Memory B cell (primary cell): ENCODE data around the gene METRNL.

Source experiments
- ATAC-seq: fragments of 150-1000 bp; cut with Tn5 transposase; 2 replicates; pipeline ENCODE4 v1.10.0; 2021; ENCODE audit warnings: low read depth, mild to moderate bottlenecking, moderate library complexity
- DNase-seq, 2 donors: peaks; one replicate each; pipeline ENCODE4 v3.0.0; 2022; ENCODE audit warnings: low spot score in 2 of 2
- H3K27ac Mint-ChIP-seq: one replicate; pipeline ENCODE4 v1.8.0; 2022; ENCODE audit warnings: mild to moderate bottlenecking, moderate library complexity, mixed read lengths
- H3K27me3 Mint-ChIP-seq: one replicate; pipeline ENCODE4 v1.8.0; 2022; ENCODE audit warnings: mixed read lengths
- H3K36me3 Mint-ChIP-seq: one replicate; pipeline ENCODE4 v1.8.0; 2022; ENCODE audit warnings: mild to moderate bottlenecking, mixed read lengths
- H3K4me1 Mint-ChIP-seq: one replicate; pipeline ENCODE4 v1.8.0; 2022; ENCODE audit warnings: mixed read lengths
- H3K4me3 Mint-ChIP-seq: one replicate; pipeline ENCODE4 v1.8.0; 2022; ENCODE audit warnings: mild to moderate bottlenecking, moderate library complexity, mixed read lengths
- H3K9me3 Mint-ChIP-seq: one replicate; pipeline ENCODE4 v1.8.0; 2022; ENCODE audit warnings: mixed read lengths

Gene METRNL

DNA sequence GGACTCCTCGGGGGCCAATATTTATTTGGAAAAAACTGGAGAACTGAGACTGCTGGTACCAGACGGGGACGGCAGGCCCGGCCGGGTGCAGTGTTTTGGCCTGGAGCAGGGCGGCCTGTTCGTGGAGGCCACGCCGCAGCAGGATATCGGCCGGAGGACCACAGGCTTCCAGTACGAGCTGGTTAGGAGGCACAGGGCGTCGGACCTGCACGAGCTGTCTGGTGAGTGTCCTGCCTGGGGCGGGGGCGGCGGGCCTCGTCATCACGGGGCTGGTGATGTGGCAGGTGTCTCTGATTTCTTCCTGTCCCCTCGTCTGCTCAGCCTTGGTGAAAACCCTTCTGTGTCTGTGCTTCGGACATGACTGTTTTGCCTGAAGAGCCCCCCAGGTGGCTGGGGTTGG lies 5.7 kb downstream of the METRNL start:
- Mint-ChIP-seq H3K27ac (no peak overlapping the region), H3K4me3 (no peak overlapping the region), H3K36me3 (peaks cover 2% of the 10 kb centered on the region), H3K9me3 (no peaks in the 10 kb centered on the region), H3K4me1 (peaks cover 21% of the 10 kb centered on the region), H3K27me3 (no peaks in the 10 kb centered on the region)
- ATAC-seq, result no peak
- no peak for DNase-seq

DNA sequence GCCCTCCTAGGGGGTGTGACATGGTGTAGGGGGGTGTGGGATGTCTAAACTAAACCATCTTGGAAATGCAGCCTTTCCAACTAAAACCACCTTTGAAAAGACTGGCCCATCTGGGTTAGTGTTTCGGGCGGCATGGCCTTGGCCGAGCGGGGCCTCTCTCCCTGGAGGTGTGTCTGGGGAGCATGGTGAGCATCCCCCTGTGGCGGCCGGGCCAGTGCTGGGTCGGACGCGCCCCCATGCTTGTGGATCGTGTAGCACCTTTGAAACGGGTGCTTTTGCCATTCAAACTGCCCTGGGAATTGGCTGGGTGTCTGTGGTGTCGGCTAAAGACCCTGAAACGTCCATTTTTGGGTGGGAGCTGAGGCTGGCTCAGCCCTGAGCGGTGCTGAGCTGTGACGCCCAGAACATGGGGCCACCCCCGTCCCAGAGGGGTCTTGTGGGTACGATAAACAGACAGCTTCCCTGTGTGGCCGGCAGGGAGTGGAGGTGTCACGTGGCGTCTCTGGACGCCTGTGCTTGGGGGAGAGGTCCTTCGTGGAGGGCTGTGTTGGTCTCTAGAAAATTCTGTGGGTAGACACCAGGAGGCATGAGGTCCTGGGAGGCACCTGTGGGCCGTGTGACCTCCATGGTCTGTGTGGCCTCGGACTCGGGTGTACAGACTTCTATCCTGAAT lies 6.3 kb downstream of the METRNL start:
- Mint-ChIP-seq H3K27me3 (no peaks in the 10 kb centered on the region), H3K4me1 (peaks cover 21% of the 10 kb centered on the region), H3K4me3 (no peak overlapping the region), H3K9me3 (no peaks in the 10 kb centered on the region), H3K27ac (no peak overlapping the region), H3K36me3 (peaks cover 2% of the 10 kb centered on the region)
- ATAC-seq, result no peak
- DNase-seq, result no peak

DNA sequence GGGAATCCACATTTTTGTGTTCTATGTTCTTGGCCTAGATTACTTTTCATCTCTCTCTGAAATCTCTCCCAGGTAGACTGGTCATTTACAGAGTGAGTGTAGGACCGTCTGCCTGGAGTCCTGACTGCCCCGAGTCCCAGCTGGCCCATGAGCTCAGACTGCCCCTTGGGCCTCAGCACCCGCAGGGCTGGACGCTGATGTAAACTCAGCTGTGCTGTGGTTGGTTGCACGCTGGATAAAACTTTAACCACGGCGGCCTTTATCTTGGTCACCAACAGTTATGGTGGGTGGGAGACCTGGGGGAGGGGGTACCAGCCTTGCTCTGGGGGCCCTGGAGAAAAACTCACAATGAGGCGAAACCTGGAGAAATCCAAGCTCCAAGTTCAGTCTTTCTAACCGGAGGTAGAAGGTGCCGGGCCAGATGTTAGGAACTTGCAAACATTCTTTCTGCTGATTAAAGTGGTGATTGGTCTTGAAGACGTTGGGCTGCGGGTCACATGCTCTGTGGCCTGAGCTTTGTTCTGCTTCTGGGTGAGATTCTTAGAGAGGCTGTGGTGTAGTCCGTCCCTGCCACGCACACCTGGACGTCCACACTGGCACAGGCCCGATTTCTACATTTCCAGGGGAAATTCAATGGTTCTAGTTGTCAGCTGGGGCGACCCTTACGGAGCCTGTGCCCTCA lies 6.9 kb downstream of the METRNL start:
- no peaks in the 10 kb centered on the region for H3K9me3 Mint-ChIP-seq
- no peaks in the 10 kb centered on the region for H3K27me3 Mint-ChIP-seq
- no peak overlapping the region for H3K27ac Mint-ChIP-seq
- no peak overlapping the region for H3K4me3 Mint-ChIP-seq
- ATAC-seq (no peak), DNase-seq (no peak)
- peaks cover 3% of the 10 kb centered on the region for H3K36me3 Mint-ChIP-seq
- H3K4me1 Mint-ChIP-seq, result peaks cover 21% of the 10 kb centered on the region

DNA sequence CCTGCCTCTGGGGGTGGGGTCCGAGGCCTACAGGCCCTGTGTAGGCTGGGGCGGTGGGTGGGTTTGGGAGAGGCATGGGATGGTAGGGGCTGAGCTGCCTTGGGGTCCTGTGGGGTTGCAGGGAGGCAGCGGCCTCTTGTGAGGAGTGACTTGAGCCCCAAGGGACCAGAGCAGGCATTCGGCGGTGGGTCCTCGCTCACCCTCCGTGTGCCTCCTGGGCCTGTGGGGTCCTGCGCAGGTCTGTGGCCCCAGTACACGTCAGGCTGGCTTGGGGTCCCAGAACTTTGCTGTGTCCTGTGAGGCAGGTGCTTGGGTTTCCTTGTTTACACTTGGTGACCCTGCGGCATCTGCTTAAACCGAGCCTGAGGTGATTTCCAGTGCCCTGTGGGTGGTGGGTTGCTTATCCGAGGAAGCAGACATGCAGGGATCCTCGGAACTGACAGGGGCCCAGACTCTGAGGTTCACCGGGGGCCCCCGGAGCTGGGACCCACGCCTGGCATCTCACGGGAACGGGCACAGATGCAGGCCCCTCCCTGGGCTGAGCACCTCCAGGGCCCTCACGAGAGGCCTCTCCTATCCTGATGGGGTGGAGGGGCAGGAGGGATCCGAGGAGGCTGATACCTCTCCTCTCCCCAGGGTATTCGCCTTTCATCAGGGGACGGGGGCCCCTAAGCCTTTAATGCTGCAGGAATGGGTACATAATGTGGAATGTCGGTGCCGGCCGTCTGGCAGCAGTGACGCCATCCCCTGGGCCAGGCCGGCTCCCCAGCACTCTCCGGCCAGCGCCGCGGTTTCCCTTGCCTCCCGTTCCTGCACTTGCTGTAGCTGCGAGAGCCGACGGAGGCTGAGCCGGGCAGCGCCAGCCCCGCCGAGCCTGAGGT lies 7.7 kb downstream of the METRNL start:
- Mint-ChIP-seq H3K4me3 (no peak overlapping the region), H3K36me3 (peaks cover 3% of the 10 kb centered on the region), H3K9me3 (no peaks in the 10 kb centered on the region), H3K27ac (no peak overlapping the region), H3K4me1 (peaks cover 13% of the 10 kb centered on the region), H3K27me3 (no peaks in the 10 kb centered on the region)
- no peak for DNase-seq
- ATAC-seq, result no peak

DNA sequence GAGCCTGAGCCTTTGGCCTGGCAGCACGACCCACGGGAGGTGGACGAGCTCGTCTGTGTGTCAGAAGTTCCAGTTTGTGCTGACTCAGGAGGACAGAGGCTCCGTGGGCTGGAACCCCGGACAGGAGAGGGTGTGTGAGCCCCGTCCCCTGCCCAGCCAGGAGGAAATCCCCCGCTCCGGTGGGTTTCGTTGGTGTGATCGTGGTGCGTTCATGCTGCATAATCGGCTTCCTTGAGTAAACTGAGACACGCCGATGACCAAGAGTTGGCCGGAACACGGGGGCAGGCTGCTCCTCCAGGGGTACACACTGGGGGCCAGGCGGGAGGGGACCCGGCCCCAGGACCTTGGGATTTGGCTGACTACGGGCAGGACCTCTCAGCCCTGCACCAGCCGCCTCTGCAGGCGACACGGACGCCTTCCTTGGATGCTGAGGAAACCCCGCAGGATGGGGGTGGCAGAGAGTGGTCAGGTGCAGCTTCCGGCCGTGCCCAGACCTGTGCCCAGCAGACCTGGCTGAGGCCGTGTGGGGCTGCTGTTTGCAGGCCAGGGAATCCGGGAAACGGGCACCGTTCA lies 8.5 kb downstream of the METRNL start:
- no peak overlapping the region for H3K27ac Mint-ChIP-seq
- H3K4me1 Mint-ChIP-seq, result peaks cover 8% of the 10 kb centered on the region
- no peaks in the 10 kb centered on the region for H3K9me3 Mint-ChIP-seq
- H3K27me3 Mint-ChIP-seq, result no peaks in the 10 kb centered on the region
- no peak overlapping the region for H3K4me3 Mint-ChIP-seq
- ATAC-seq (no peak), DNase-seq (no peak)
- H3K36me3 Mint-ChIP-seq, result peaks cover 3% of the 10 kb centered on the region

DNA sequence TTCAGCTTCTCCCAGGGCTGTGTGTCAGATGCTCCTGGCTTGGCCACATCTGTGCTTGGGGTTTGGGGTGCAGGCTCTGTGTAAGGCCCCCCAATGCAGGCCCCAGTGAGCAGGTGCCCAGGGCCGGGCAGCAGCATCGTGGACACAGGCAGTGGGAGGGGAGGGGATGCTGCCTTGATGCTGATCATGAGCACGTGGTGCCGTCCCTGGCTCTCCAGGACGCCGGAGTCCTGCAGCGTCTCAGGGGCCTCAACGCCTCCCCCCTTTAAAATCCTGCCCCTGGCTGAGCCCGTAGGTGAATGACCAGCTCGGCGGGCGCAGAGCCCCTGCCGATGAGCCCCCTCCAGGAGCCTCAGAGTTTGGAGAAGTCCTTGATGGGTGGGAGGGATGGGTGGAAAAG lies 9.0 kb downstream of the METRNL start:
- no peak for DNase-seq
- Mint-ChIP-seq H3K4me3 (no peak overlapping the region), H3K36me3 (peaks cover 3% of the 10 kb centered on the region), H3K27ac (no peak overlapping the region), H3K4me1 (peaks cover 4% of the 10 kb centered on the region), H3K27me3 (no peaks in the 10 kb centered on the region), H3K9me3 (no peaks in the 10 kb centered on the region)
- ATAC-seq, result no peak

DNA sequence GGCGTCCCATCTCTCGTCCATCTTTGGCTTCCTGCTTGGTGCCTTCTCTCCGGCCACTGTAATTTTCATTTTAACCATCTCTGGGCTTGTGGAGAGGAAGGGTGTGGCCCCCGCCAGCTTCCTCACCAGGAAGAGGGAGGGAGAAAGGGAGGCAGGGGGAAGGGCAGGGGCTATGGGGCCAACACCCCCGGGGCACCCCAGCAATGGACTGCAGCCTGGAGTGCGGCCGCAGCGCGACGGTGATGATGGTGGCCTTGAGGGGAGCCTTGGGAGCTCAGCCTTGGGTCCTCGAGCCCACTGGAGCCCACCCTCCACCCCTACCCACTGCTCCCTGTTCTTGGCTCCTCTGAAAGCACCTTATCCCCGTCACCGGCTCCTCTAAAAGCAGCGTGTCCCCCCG lies 9.5 kb downstream of the METRNL start:
- Mint-ChIP-seq H3K27ac (no peak overlapping the region), H3K27me3 (no peaks in the 10 kb centered on the region), H3K4me3 (no peak overlapping the region), H3K4me1 (peaks cover 4% of the 10 kb centered on the region), H3K9me3 (no peaks in the 10 kb centered on the region), H3K36me3 (peaks cover 6% of the 10 kb centered on the region)
- no peak for DNase-seq
- no peak for ATAC-seq

DNA sequence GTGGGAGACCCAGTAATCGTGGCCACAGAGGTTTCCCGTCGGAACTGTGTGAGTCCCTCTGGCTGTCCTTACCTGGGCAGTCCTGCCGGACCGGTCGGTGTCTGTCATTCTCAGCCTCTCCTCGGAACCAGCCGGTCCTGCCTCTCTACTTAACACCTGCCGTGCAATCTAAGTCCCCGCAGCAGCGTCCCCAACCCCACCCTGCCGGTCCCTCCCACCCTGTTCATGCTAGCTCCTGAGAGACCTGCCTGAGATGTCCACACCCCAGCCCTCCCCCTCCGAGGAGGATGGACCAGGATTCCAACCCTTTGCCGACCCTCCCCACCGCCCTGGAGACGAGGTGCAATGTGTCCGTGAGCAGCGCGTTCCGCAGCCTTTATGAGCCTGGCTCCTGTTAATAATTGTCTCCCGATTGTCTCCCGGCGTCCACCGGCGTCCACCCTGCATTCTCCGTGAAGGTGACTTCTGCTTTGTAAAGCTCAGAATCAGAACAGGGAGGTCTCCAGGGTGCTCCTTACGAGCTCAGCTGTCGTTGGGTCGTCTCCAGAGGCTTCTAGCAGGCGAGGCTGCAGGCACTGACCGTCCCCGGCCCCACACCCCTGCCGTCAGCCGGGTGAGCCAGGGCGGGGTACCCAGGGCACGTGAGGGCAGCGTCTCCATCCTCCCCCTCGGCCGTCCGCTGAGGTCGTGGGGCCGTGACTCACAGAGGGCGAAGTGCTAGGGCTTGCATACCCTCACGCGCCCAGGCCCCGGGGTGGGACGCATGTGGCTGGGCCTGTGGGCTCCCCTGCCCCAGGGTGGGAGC lies 10.1 kb downstream of the METRNL start:
- ATAC-seq (no peak), DNase-seq (no peak)
- H3K27ac Mint-ChIP-seq, result no peak overlapping the region
- no peaks in the 10 kb centered on the region for H3K9me3 Mint-ChIP-seq
- H3K27me3 Mint-ChIP-seq, result no peaks in the 10 kb centered on the region
- H3K36me3 Mint-ChIP-seq, result peaks cover 6% of the 10 kb centered on the region
- H3K4me1 Mint-ChIP-seq, result peaks cover 2% of the 10 kb centered on the region
- H3K4me3 Mint-ChIP-seq, result no peak overlapping the region

DNA sequence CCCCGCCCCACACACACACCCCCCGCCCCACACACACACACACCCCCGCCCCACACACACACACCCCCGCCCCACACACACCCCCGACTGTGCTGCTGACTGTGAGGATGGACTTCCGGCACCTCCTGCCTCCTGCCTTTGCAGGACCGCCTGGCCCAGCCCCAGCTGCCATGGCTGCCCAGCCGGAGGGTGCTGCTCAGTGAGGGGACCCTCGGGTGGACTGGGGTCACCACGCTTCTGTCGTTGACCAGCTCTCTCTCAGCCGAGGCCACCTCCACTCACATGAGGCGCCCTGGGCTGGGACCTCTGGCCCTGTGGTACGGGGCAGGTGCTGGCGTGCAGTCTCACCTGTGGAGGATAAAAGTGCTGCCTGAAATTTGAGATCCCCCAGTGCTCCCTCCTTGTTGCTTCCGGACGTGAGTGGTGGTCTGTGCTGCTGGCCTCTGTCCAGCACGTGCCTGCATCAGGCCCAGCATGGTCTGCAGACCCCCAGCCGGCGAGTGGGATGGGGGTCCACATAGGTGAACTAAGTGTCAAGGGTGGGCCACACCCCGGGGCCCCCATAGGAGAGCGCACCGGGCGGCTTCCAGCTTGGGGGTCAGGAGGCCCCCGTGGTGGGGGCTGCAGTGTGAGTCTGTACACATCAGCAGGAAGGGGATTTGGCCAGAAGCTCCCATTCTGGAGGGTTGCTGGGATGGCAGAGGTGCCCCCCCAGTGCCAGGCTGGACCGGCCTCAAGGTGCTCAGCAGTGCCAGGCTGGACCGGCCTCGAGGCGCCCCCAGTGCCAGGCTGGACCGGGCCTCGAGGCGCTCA lies 11.2 kb downstream of the METRNL start:
- no peaks in the 10 kb centered on the region for H3K27me3 Mint-ChIP-seq
- ATAC-seq, result no peak
- no peak overlapping the region for H3K27ac Mint-ChIP-seq
- DNase-seq, result no peak
- no peak overlapping the region for H3K4me3 Mint-ChIP-seq
- no peaks in the 10 kb centered on the region for H3K9me3 Mint-ChIP-seq
- H3K4me1 Mint-ChIP-seq, result peaks cover 2% of the 10 kb centered on the region
- H3K36me3 Mint-ChIP-seq, result peaks cover 6% of the 10 kb centered on the region

DNA sequence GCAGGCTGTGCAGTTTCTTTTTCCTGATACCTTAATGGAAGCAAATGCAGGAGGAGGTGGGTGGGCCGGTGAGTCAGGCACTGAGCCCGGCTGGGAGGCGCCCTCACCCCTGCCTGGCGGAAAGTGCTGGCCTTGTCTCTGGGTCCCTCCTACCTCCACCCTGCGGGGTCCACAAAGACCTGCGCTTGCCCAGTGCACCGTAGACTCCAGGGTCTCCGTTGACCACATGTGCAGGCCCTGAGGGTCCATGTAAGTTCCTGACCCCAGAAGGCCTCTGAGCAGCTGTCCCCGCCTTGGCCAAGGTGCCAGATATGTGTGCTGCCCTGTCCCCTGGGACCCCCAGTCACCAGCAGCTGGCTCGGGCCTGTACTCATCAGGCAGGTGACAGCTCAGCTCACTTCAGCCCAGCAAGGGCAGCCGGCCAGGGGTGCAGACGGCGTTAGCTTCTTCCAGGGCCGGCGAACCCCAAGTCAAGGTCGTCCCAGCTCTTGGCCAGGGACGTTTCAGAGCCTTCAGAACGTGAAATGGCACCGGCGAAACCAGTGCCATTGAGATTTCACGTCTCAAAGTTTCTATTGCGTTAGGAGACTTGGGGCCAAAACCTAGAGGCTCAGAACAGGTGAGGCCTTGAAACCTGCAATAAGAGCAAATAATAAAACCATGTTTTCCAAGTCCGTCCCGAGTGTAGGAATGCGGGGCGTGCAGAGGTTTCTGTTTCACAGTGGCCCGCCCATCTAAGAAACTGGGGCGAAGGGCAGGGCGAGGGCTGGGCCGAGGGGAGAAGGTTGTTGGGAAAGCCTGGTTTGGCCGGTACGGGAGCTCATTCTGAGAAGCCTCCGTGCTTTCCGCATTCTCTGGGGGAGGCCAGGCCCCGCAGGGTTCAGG lies 12.1 kb downstream of the METRNL start:
- no peak for DNase-seq
- Mint-ChIP-seq H3K9me3 (no peaks in the 10 kb centered on the region), H3K27ac (no peak overlapping the region), H3K4me1 (peaks cover 1% of the 10 kb centered on the region), H3K27me3 (no peaks in the 10 kb centered on the region), H3K36me3 (peaks cover 9% of the 10 kb centered on the region), H3K4me3 (no peak overlapping the region)
- no peak for ATAC-seq

DNA sequence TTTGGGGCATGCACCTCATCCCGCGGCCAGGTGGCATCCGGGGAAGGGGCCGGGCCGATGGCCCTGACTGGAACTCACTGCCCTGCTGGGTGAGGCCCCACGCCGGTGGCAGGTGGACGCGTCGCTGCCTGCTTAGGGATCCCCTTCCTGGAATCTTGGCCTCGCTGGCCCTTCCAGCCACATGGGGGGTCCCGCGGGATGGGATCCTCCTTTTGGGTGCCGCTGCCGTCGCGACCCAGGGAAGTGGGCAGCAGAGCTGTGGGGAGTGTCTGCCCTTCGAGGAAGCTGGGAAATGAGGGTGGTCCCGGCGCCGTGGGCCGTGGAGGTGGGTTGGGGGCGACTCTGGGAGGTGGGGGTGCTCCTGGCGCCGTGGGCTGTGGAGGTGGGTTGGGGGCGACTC lies 12.8 kb downstream of the METRNL start:
- no peak overlapping the region for H3K27ac Mint-ChIP-seq
- peaks cover 8% of the 10 kb centered on the region for H3K36me3 Mint-ChIP-seq
- ATAC-seq (no peak), DNase-seq (no peak)
- H3K4me3 Mint-ChIP-seq, result no peak overlapping the region
- H3K4me1 Mint-ChIP-seq, result peaks cover under 1% of the 10 kb centered on the region
- no peaks in the 10 kb centered on the region for H3K9me3 Mint-ChIP-seq
- H3K27me3 Mint-ChIP-seq, result no peaks in the 10 kb centered on the region

DNA sequence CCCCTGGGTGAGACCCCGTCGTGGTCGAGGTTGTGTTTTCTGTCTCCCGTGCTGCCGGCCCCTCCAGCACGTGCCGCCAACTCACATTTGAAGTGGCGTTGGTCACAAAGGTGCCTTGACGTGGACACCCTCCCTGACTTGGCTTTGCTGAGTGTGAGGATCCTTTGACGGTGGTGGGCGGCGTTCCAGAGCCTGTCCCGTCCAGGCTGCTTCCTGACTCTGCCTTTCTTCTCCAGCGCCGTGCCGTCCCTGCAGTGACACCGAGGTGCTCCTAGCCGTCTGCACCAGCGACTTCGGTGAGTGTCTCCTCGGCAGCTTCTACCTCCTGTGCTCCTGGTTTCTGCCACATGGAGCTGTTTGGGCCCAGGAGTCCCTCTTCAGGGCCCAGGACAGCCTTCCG lies 13.5 kb downstream of the METRNL start:
- Mint-ChIP-seq H3K4me3 (no peak overlapping the region), H3K4me1 (peaks cover 2% of the 10 kb centered on the region), H3K36me3 (peaks cover 8% of the 10 kb centered on the region), H3K9me3 (no peaks in the 10 kb centered on the region), H3K27me3 (no peaks in the 10 kb centered on the region), H3K27ac (no peak overlapping the region)
- ATAC-seq (no peak), DNase-seq (no peak)
